Erythroblast (primary cell): ENCODE data around the gene MBD4.
"Not testable (repeated sequence)": the region's sequence is repeated elsewhere in the genome, so short reads cannot be mapped to it uniquely, and the experiment has no call there.

Experiments used
- GATA1 ChIP-seq: IDR thresholded peaks from 2 replicates; pipeline ENCODE4 v1.6.1; 2011; ENCODE audit warnings: low read depth, mild to moderate bottlenecking, control low read depth, low read length, moderate library complexity
- POLR2A ChIP-seq: IDR thresholded peaks from 2 replicates; pipeline ENCODE4 v1.6.1; 2011; ENCODE audit warnings: mild to moderate bottlenecking, low read length

GRCh38 chr3:129485146-129485545 lies 45.4 kb upstream of the MBD4 start:
- TF ChIP-seq POLR2A, GATA1: not testable (repeated sequence)
